GM19452 (cell line): Measurements from ENCODE around the gene CNGA1.
A peak's percentile ranks its signal among the peaks of the same experiment; 100 is the strongest.
"Not testable (repeated sequence)": the region's sequence is repeated elsewhere in the genome, so short reads cannot be mapped to it uniquely, and the experiment has no call there.

Experiments used
- ATAC-seq: cut with Tn5 transposase; IDR thresholded peaks from one replicate; pipeline ENCODE4 v1.9.1; 2021; ENCODE audit not compliant: unreplicated experiment

The CNGA1 gene

DNA sequence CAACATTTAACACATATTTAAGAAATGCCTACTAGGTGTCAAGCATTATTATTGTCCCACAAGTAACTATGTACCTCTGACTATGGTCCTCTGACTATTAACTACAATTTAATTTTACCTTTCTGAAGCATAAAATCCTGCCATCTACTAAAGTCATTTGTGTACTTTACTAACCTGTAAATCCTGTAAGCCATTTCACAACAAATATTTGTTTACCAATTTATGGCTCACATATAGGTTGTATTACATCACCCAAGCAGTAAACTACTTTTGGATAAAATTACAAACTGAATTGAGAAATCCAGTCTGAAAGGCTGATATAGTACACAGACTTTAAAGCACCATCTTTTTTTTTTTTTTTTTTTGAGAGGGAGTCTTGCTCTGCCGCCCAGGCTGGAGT, 43.8 kb downstream of the CNGA1 start:
- ATAC-seq = no peak

DNA sequence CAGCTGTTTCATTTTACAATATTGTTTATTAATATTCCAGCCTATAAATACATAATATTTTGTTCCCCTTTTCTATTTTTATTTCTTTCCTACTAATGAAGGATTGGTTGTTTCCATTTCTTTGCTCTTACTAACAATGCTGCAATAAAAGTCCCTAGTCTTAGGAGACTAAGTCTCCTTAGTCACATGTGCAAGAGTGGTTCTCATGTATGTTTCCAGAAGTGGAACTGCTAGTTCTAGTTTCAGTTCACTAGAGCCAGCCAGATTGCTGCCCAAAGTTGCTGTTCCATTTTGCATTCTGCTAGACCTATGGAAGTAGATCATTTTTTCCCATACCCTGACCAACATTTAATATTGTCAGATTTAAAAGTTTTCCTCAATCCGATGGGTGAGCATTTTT, 44.3 kb downstream of the CNGA1 start:
- no peak for ATAC-seq

DNA sequence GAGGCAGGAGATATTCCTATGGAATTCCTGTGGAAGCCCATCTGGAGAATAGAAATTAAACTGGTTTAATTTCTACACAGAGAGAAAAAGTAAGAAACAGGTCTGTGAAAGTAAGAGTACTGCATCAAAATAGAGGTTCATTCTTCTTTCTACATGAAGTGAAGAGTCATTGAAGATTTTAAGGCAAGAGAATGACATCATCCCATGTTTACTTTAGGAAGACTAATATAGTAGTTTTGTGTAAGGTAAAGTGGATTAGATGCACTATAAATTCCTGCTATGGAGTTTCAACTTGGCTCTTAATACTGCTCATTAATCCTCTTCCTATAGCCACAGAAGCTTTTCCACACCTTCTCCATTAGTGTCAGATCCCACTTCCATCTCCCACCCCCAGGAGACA, 47.6 kb downstream of the CNGA1 start:
- no peak for ATAC-seq

DNA sequence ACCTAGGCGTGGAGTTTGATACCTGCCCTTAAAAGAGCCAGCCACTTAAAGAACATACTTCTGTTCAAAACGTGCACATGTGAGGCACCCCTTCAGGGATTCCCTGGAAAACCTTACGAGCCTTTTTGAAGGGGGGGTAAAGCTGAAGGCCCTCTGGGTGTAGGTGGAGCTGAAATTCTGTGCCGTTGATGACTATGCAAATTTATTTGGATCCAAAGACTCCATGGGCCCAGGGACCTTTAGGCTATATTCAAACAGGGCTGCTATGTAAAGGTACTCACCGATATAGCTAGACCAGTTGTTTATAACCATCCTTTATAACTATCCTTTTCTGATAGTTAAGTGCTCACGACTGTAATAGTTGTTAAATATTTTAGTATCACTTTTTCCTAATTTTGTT, 61.8 kb downstream of the CNGA1 start:
- no peak for ATAC-seq

DNA sequence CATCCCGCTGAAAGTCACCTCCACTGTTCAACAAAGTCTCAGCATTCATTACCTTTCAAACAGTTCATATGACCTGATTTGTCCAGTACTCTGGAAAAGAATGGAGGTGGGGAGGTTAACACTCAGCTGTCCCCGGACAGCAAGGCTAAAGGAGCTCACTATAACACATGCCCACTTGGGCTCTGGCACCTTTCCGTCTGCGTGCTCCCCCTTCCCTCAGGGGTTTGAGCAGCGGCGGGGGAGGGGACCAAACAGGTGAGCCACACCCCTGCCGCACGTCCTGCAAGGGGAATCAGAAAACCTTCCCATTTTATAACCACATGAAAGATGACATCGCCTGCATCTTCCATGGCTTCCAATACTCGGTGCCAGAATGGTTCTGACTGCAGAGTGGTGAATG, 62.2 kb downstream of the CNGA1 start:
- ATAC-seq = no peak

DNA sequence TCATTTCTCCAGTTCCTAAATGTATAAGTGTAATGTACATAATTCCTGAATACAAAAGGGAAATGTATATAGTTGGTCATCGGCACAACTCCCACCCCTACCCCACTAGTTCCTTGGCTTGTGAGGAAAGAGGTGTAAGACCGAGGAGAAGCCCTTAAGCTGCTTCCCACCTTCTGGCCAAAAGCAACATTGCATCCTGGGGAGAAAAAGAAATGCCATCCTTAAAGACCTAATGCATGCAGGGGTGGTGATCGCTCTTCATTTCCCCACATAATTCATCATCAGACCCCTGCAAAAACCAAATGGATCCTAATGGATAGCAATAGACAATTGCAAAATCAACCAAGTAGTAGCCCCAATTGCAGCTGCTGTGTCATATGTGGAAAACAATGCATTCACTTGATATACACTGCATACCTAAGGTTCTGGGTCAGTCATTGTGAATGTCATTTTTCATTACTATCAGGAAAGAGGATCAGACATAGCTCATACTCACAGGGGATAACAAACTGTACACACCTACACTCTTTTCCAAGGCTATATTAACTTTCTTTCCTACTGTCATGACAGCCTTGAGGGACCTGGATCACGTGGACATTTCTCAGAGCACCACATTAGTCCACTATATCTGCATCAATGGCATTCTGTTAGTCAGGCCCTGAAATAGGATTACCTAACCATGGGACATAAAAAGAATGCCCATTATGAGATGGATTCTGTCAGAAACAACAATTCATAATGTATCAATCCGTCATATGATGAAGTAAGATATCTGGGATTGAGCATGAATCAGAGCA, 70.4 kb downstream of the CNGA1 start:
- no peak for ATAC-seq

DNA sequence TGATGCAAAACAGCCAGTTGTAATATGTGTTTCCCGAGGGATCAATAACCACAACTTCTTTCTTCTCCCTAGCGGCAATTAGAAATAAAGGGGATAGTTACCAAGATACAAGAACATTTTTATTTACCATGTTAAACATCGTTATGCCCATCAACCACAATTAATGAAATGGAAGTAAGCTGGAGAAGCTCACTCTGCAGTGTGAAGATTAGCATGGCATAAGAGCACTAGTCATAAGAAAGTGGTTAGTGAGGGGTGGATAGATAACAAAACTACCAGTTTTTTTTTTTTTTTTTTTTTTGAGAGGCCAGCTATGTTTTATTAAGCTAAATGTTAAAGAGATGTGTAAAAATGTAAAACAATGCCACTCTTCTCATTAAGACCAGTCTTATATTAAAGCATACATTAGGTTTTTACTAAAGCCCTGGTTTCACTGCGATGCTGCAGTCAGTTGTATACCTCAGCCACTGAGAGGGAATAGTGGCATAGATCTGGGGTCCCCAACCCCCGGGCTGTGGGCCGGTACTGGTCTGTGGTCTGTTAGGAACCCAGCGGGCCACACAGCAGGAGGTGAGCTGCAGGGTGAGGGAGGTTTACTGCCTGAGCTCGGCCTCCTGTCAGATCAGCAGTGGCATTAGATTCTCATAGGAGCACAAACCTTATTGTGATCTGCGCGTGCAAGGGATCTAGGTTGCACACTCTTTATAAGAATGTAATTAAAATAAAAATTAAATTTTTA, 74.2 kb downstream of the CNGA1 start:
- no peak for ATAC-seq

DNA sequence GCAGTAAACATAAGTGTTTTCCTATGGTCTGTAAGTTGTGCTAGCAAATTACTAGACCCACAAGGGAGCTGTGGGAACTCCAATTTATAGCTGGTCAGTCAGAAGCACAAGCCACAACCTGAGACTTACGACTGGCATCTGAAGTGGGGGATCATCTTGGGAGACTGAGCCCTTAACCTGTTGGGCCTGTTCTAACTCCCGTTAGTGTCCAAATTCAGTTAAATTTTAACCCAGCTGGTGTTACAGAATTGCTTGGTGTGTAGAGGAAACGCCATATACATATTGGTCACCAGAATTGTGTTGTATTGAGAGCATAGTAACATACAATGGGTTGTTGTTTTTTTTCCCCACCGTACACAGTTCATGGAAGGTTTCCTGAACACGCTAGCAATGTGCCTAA, 77.0 kb downstream of the CNGA1 start:
- no peak for ATAC-seq

DNA sequence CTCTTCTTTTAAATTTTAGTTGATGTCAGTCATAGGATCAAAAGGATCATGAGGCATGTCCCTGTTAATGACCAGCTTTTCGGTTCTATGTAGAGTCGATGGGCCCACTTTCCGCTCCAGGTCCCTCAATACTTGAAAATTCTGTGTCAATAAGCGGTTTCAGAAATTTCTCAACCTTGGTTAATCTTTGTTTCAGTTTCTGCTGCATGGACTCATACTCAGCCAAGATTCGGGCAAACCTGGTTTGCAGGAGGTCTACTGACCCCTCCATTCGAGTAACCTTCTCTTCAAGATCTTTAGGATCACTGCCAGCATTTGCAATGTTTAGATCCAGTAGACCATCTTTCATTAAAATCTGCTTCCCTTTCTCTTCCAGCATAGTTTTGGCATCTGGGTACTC, 80.1 kb downstream of the CNGA1 start:
- no peak for ATAC-seq

DNA sequence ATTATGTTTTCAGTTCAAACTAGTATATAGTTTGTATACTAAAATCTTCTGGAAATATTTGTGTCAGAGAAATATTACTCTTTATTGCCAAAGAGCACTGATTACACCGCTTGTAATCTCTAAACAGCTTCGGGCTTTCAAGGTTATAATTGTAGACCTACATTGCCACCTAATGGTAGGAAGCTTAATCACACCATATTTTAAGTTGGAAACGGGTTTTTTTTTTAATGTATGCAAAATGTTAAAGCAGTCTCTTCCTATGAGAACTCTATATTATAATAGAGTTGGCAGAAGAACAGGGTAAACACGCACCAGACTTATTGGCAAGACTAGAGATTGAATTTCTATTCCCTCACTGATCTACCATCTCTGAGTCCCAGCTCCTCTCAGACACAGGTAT, 82.6 kb downstream of the CNGA1 start:
- peak; percentile 60 for ATAC-seq

DNA sequence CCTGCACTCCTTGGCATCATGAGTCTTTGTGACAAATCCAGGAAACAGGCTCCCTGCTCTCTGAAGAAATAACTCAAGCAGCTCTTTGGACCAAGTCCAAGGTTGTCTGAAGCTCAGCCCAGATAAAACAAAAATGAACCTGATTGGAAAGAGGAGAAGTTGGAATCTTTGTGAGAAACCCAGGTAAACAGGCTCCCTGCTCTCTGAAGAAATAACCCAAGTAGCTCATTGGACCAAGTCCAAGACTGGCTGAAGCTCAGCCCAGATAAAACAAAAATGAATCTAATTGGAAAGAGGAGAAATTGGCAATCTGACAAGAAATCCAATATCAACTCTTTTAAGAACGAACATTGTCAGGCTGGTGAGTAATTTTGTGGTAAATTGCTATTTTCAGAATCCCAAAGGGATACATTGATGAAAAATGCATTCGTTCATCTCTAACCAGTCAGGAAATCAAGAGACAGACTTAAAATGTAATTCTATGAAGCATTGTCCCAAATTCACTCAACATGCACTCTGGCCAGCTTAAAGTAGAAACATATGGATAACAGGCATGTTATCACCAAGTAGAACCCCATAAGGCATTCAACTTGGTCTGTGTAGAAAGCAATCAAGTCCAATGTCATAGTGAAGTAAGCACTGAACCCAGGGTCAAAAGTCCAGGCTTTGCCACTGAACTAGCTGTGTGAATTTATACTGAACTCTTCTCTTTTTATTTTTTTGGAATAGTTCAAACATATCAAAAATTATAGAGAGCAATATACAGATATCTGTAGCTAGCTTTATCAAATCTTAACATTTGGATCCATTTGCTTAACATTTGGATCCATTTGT, 85.3 kb downstream of the CNGA1 start:
- no peak for ATAC-seq

DNA sequence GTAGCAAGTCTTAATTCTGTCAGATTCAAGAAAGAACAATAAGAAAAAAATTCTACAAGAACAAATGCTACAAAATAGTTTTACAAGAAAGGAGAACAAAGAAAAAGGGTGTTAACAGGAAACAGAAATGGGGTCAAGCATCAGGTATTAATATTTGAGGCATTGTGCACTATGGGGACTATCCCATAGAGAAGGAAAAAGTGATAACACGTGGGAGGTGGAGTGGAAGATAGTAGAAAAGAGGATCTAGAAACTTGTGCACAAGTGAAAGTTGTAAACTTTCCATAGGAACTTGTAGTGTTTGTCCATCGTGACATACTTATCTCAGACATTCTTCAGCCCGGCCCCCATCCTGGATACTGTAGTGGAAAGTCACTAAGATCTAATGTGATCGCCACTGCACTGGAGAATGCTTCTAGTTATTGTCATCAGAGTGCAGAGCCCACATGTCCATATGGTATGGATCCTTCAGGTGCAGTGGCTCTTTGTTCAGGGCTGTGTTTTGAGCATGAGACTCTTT, 86.7 kb downstream of the CNGA1 start:
- ATAC-seq = no peak

DNA sequence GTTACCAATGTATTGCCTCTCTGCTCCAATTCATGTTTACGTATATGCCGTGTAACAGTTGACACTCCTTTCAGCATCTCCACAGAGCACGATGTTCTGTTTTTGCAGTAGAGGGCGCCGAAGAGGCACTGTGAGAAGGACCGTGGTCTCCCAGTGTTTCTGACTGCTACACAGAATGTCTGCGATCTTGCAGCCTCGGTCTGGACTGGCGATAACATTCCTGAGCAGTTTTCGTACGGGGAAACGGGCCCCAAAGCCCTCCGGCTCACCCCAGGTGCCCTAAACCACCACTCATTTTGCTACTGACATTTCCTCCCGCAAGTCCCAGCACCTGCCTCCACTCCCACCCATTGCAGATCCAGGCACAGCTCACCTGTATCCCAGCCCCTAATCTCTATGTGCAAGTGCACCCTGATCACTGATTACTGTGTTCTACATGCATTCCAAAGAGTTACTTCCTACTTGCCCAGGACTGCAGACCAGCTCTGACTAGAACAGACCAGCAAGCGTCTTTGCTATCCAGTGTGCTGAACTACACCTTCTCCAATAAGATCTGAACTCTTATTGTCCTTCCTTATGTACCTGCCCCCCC, 89.7 kb downstream of the CNGA1 start:
- peak; percentile 91 for ATAC-seq

DNA sequence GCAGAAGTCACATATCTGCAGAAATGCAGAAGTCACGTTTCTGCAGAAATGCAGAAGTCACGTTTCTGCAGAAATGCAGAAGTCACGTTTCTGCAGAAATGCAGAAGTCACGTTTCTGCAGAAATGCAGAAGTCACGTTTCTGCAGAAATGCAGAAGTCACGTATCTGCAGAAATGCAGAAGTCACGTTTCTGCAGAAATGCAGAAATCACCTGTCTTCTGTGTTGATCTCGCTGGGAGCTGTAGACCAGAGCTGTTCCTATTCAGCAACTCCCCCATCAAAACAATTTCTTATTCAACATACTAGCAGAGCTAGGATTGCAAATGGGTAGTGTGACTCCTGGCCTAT, 93.2 kb downstream of the CNGA1 start:
- ATAC-seq = not testable (repeated sequence)

DNA sequence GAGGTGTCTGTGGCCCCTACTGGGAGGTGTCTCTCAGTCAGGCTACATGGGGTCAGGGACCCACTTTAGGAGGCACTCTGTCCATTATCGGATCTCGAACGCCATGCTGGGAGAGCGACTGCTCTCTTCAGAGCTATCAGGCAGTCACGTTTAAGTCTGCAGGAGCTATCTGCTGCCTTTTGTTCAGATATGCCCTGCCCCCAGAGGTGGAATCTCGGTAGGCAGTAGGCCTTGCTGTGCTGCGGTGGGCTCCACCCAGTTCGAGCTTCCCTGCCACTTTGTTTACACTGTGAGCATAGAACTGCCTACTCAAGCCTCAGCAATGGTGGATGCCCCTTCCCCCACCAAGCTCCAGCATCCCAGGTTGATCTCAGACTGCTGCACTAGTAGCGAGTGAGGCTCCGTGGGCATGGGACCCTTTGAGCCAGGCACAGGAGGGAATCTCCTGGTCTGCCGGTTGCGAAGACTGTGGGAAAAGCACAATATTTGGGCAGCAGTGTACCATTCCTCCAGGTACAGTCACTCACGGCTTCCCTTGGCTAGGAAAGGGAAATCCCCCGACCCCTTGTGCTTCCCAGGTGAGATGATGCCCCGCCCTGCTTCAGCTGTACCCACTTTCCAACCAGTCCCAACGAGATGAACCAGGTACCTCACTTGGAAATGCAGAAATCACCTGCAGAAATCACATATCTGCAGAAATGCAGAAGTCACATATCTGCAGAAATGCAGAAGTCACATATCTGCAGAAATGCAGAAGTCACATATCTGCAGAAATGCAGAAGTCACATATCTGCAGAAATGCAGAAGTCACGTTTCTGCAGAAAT, 93.8 kb downstream of the CNGA1 start:
- ATAC-seq = not testable (repeated sequence)

DNA sequence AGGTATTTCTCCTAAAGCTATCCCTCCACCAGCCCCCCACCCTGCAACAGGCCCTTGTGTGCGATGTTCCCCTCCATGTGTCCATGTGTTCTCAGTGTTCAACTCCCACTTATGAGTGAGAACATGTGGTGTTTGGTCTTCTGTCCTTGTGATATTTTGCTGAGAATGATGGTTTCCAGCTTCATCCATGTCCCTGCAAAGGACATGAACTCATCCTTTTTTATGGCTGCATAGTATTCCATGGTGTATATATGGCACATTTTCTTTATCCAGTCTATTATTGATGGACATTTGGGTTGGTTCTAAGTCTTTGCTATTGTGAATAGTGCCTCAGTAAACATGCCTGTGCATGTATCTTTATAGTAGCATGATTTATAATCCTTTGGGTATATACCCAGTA, 99.3 kb downstream of the CNGA1 start:
- ATAC-seq = not testable (repeated sequence)

DNA sequence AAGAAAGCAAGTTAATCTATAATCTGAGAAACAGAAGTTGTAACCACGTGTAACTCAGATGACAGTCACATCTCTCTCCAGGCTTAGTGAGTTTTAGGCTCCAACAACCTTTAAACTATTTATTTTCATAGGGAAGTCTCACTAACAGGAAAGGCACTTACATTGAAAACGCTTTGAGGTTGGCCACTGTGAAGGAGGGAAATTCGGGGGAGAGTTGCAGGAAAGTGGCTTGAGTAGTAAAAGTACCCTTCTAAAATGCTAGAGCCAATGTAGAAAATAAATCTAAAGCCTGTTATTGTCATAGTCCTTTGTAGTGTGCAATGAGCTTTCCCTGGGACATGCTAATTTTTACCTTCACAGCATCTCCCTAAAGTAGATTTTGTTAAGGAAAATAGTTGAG, 101.1 kb downstream of the CNGA1 start:
- ATAC-seq = no peak

DNA sequence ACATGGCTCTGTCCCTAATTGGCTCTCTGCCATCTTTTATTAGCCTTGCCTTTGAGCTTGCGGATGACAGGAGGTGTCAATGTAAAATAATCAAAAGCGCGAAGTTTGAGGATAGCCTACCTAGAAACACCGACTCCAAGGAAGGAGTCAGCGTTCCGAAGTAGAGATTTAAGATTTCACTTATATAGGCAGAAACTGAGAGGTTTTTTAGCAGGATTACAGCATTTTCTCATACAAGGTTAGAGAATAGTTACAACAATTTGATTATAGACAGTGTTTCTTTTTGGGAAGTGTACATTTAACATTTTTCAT, 101.6 kb downstream of the CNGA1 start:
- ATAC-seq = peak; percentile 17

DNA sequence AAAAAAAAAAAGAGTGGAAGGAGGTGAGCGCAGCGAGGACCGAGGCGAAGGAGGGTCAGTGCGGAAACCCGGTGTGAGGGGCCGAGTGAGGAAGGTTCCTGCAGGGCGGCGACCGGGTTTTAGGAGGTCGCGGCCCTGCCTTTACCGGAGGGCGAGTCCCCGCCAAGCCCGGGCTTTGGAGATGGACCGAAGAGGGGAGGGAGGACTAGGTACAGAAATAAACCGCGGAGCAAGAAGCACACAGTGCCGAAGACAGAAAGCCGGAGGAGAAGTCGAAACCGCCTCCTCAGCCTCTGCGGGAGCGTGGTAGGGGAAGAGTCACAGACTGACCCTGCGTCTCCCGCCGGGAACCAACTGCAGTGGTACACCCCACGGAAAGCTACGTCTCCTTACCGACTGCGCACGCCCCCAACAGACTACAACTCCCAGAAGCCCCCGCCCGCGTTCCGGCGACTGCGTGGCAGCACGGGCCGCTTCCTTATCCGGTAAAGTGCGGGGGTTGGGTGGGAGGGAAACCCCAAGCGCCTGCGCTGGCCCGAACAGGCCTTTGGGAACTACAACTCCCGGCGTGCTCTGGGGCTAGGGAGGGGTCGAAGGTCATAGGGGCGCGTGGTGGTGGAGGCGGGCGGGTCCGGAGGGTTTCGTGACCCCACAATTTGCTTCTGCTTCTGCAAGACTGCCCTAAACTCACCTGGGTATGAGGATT, 102.1 kb downstream of the CNGA1 start, which contains the start of gene NFXL1:
NFXL1 (minus strand) TSS at position 364 of the 706 bp plus-strand sequence. CDS start 380 bp downstream, outside the sequence.
- ATAC-seq = peak; percentile 97

DNA sequence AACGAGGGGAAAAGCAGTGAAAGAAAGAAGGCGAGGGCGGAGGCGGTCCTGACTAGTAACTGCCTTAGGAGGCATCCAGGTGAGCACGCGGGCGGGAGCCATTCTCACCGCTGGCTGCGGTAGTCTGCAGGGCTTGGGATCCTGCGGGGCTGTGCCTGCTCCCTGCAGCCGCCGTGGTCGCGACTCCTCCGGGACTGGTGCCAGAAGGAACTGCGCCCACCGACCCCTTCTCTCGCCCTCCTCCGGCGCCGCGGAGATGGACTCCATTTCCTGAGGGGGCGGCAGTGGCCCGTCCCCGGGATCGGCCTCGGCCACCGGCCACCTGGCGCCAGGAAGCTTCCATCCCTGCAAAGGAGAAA, 102.6 kb downstream of the CNGA1 start:
- ATAC-seq = peak; percentile 23
